ENCODE results near the gene CEP112. TPM values are rescaled to one million over a fixed set of nuclear protein-coding genes. Genes with fewer than 3 reads are reported as not detected.
"Not testable (repeated sequence)": the region's sequence is repeated elsewhere in the genome, so short reads cannot be mapped to it uniquely, and the experiment has no call there.

Gene CEP112
- total RNA-seq, 1 donor from 2014 or later = 21.8 TPM

DNA sequence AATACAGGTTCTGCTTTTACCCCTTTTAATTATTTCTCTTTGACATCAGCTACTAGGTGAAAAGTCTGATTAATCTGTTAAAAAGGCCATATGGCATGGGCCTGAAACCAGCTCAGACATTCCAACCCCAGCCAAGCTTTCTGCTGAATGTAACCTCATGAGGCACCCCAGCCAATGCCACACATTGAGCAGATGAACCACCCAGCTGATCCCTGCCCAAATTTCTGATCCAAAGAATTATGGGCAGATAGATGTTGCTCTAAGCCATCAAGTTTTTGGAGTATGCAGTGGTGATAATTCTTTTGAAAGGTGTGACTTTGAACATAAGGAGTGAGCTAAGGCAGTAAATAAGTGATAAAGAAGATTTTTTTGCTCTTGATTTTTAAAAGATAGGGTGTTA, 452.9 kb downstream of the CEP112 start:
- no peak for DNase-seq (ENCODE audit: low spot score)
- TF ChIP-seq, protein P1, sequence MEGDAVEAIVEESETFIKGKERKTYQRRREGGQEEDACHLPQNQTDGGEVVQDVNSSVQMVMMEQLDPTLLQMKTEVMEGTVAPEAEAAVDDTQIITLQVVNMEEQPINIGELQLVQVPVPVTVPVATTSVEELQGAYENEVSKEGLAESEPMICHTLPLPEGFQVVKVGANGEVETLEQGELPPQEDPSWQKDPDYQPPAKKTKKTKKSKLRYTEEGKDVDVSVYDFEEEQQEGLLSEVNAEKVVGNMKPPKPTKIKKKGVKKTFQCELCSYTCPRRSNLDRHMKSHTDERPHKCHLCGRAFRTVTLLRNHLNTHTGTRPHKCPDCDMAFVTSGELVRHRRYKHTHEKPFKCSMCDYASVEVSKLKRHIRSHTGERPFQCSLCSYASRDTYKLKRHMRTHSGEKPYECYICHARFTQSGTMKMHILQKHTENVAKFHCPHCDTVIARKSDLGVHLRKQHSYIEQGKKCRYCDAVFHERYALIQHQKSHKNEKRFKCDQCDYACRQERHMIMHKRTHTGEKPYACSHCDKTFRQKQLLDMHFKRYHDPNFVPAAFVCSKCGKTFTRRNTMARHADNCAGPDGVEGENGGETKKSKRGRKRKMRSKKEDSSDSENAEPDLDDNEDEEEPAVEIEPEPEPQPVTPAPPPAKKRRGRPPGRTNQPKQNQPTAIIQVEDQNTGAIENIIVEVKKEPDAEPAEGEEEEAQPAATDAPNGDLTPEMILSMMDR (IDR thresholded peaks at IDR 0.05) = no peak
- Mint-ChIP-seq H3K27me3 (ENCODE audit: low read depth) (no peaks in the 10 kb centered on the region), H3K4me3 (ENCODE audit: unreplicated experiment) (no peak overlapping the region), H3K4me1 (ENCODE audit: low read depth) (peaks cover 24% of the 10 kb centered on the region), H3K36me3 (ENCODE audit: low read depth) (peaks cover 7% of the 10 kb centered on the region), H3K27ac (ENCODE audit: unreplicated experiment) (no peak overlapping the region), H3K9me3 (ENCODE audit: low read depth) (no peaks in the 10 kb centered on the region)

DNA sequence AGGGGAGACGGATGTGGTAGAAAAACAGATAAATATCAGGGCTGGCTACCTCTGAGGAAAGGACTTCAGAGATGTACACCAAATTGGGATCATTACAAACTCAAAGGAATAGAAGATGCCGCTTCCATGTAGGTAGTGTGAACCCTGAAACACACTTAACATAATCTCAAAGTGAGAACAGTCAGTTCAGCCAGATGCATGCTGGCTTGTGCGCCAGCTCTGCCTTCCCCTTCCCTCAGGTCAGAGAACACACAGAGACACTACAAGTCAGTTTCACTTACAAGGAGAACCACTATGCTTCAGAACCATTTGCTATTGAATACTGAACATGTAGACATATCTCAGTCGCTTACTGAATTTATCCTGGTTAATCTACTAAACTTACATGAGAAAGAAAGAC, 454.5 kb downstream of the CEP112 start:
- H3K36me3 Mint-ChIP-seq (ENCODE audit: low read depth) = peaks cover 11% of the 10 kb centered on the region
- peaks cover 12% of the 10 kb centered on the region for H3K4me1 Mint-ChIP-seq (ENCODE audit: low read depth)
- no peak for DNase-seq (ENCODE audit: low spot score)
- H3K4me3 Mint-ChIP-seq (ENCODE audit: unreplicated experiment) = no peak overlapping the region
- TF ChIP-seq, protein P1 (IDR thresholded peaks at IDR 0.05) = no peak
- H3K9me3 Mint-ChIP-seq (ENCODE audit: low read depth) = no peaks in the 10 kb centered on the region
- no peaks in the 10 kb centered on the region for H3K27me3 Mint-ChIP-seq (ENCODE audit: low read depth)
- no peak overlapping the region for H3K27ac Mint-ChIP-seq (ENCODE audit: unreplicated experiment)

DNA sequence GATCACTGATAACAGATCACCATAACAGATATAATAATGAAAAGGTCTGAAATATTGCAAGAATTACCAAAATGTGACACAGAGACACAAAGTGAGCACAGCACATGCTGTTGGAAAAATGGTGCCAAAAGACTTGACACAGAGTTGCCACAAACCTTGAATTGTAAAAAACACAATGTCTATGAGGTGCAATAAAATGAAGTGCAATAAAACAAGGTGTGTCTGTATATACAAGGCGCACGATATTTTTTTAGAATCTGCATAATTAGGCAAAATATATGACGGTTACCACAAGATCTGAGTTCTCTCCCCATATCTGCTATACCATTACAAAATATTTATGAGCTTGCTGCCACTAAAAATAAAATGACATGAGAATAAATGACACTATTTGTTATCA, 458.6 kb downstream of the CEP112 start:
- Mint-ChIP-seq H3K9me3 (ENCODE audit: low read depth) (peaks cover 7% of the 10 kb centered on the region), H3K27ac (ENCODE audit: unreplicated experiment) (no peak overlapping the region), H3K36me3 (ENCODE audit: low read depth) (peaks cover 16% of the 10 kb centered on the region), H3K4me3 (ENCODE audit: unreplicated experiment) (no peak overlapping the region), H3K4me1 (ENCODE audit: low read depth) (peaks cover 4% of the 10 kb centered on the region), H3K27me3 (ENCODE audit: low read depth) (no peaks in the 10 kb centered on the region)
- TF ChIP-seq, protein P1 (IDR thresholded peaks at IDR 0.05) = no peak
- no peak for DNase-seq (ENCODE audit: low spot score)

DNA sequence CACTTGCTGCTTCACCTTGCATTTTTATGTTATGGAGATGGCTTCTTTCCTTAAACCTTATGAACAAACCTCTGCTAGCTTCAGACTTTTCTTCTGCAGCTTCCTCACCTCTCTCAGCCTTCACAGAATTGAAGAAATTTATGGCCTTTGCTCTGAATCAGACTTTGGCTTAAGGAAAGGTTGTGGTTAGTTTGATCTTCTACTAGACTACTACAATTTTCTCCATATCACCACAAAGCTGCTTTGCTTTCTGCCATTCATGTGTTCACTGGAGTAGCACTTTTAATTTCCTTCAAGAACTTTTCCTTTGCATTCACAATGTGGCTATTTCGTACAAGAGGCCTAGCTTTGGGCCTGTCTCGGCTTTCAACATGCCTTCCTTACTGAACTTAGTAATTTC, 459.3 kb downstream of the CEP112 start:
- H3K27ac Mint-ChIP-seq (ENCODE audit: unreplicated experiment); H3K4me1 Mint-ChIP-seq (ENCODE audit: low read depth); H3K9me3 Mint-ChIP-seq (ENCODE audit: low read depth); H3K4me3 Mint-ChIP-seq (ENCODE audit: unreplicated experiment); H3K27me3 Mint-ChIP-seq (ENCODE audit: low read depth); DNase-seq (ENCODE audit: low spot score): not testable (repeated sequence)
- peaks cover 17% of the 10 kb centered on the region for H3K36me3 Mint-ChIP-seq (ENCODE audit: low read depth)

DNA sequence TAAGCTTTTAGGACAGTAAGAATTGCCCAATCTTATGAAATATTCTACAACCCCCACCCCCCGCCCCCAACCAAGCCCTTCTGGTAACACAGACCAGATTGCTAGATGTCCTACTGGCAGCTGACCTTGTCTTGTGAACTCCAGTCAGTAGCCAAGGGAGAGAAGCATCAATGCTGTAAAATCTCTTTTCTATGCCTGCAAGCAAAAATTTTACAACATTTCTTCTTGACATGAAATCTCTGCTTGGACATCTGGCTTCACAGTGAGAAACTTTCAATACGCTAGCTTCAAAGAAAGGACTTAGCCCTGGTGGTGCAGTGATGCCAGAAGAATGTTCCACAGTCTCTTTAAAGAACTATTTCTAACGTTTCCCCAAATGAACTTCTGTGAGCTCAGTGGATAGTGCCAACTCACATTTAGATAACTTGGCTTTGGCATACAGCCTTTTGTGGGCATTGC, 461.2 kb downstream of the CEP112 start:
- H3K4me1 Mint-ChIP-seq (ENCODE audit: low read depth) = peaks cover 4% of the 10 kb centered on the region
- peaks cover 11% of the 10 kb centered on the region for H3K9me3 Mint-ChIP-seq (ENCODE audit: low read depth)
- no peak overlapping the region for H3K4me3 Mint-ChIP-seq (ENCODE audit: unreplicated experiment)
- H3K27me3 Mint-ChIP-seq (ENCODE audit: low read depth) = no peaks in the 10 kb centered on the region
- DNase-seq (ENCODE audit: low spot score) = no peak
- peaks cover 13% of the 10 kb centered on the region for H3K36me3 Mint-ChIP-seq (ENCODE audit: low read depth)
- TF ChIP-seq, protein P1 (IDR thresholded peaks at IDR 0.05) = no peak
- H3K27ac Mint-ChIP-seq (ENCODE audit: unreplicated experiment) = no peak overlapping the region

DNA sequence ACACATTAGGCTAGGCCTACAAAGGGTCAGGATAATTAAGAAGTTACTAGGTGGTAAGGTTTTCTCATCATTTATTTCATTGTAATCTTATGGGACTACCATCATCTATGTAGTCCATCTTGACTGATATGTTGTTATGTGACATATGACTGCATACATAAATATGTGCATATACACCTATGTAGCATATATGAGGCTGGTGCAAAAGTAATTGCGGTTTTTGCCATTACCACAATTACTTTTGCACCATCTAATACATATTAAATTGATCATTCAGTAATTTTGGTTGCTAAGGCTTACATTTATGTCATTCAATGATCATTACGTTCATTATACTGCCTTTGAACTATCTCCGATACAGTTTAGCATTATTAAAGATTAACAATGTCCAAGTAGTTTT, 462.7 kb downstream of the CEP112 start:
- Mint-ChIP-seq H3K27ac (ENCODE audit: unreplicated experiment) (no peak overlapping the region), H3K36me3 (ENCODE audit: low read depth) (peaks cover 13% of the 10 kb centered on the region), H3K9me3 (ENCODE audit: low read depth) (peaks cover 11% of the 10 kb centered on the region), H3K4me3 (ENCODE audit: unreplicated experiment) (no peak overlapping the region), H3K27me3 (ENCODE audit: low read depth) (no peaks in the 10 kb centered on the region), H3K4me1 (ENCODE audit: low read depth) (peaks cover 4% of the 10 kb centered on the region)
- TF ChIP-seq, protein P1 (IDR thresholded peaks at IDR 0.05) = no peak
- no peak for DNase-seq (ENCODE audit: low spot score)
